H1 (cell line): ENCODE measurements around the gene ARID4A. TPM values are rescaled to one million over a fixed set of nuclear protein-coding genes. Genes with fewer than 3 reads are reported as not detected.

Experiments used
- ASH2L ChIP-seq: fragments of 200-600, 300-600 bp; sonication (generic); IDR thresholded peaks from one replicate; pipeline ENCODE4 v1.7.1; 2017; ENCODE audit warnings: low read length
- SIRT6 ChIP-seq: IDR thresholded peaks from one replicate; pipeline ENCODE4 v1.7.1; 2012; ENCODE audit warnings: low read length, inconsistent platforms
- YY1 ChIP-seq: IDR thresholded peaks from 2 replicates; pipeline ENCODE4 v1.6.1; 2011; ENCODE audit warnings: low read depth, mild to moderate bottlenecking, low read length
- polyA plus RNA-seq, 7 experiments: library from polyadenylated mRNA; depleted of rRNA in 3 of 7; stranded (reverse) in 5 of 7; unstranded in 2 of 7; fragments of >200 nt in 5 of 7; fragments of 200-250 nt in 2 of 7; gene quantifications; 1 replicate in 5 of 7; 2 replicates in 1 of 7; 4 replicates in 1 of 7; pipeline versions ENCODE4 v1.2.1 to v1.2.3, GENCODE V29; 2011 to 2013; ENCODE audit warnings: missing spikeins in 2 of 7, mixed read lengths in 2 of 7
- total RNA-seq: library from RNA; stranded (reverse); fragmentation: NEBNext Ultra II Directional; extraction: Animal tissue kit (Norgen Biotek cat#: 25700); gene quantifications from 2 replicates; pipeline ENCODE4 v1.2.1, GENCODE V29; 2021
- TF ChIP-seq, protein P1 (sequence below): IDR thresholded peaks from 2 replicates; pipeline ENCODE4 v1.6.1; 2011; ENCODE audit warnings: low read length, improper control_type of control experiment
- TF ChIP-seq, protein P2 (sequence below): IDR thresholded peaks from 2 replicates; pipeline ENCODE4 v1.6.1; 2012; ENCODE audit warnings: inconsistent platforms

The ARID4A gene
- total and polyA plus RNA-seq, 2 of the 8 experiments (the other 6 are each of a cell fraction or from before 2014, with no cell fraction given): 2.1 to 14.6 TPM

DNA sequence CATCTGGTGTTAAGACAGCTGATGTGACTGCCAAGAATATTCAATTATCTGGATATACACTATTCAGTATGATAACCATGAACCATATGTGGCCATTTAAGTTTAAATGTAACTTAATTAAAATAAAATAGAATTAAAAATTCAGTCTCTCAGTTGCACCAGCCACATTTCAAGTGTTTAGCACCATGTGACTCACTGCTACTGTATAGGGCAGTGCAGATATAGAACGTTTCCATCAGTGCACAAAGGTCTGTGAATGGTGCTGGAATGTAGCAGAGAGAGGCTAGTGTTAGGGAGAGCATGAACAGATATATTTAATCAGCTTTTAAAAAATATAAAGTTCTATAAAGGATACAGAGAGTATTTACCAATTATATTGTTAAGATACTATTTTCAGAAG, 28.7 kb downstream of the ARID4A start (continued):
- TF ChIP-seq, protein P1, sequence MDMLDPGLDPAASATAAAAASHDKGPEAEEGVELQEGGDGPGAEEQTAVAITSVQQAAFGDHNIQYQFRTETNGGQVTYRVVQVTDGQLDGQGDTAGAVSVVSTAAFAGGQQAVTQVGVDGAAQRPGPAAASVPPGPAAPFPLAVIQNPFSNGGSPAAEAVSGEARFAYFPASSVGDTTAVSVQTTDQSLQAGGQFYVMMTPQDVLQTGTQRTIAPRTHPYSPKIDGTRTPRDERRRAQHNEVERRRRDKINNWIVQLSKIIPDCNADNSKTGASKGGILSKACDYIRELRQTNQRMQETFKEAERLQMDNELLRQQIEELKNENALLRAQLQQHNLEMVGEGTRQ: no peak
- TF ChIP-seq, protein P2, sequence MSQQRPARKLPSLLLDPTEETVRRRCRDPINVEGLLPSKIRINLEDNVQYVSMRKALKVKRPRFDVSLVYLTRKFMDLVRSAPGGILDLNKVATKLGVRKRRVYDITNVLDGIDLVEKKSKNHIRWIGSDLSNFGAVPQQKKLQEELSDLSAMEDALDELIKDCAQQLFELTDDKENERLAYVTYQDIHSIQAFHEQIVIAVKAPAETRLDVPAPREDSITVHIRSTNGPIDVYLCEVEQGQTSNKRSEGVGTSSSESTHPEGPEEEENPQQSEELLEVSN: no peak
- no peak for TF ChIP-seq ASH2L
- no peak for TF ChIP-seq SIRT6
- TF ChIP-seq YY1: no peak
